ENCODE data around the gene GLIS1.

The GLIS1 gene

GRCh38 chr1:53486395-53487026 is 252.5 kb downstream of the GLIS1 start:
- DNase-seq (ENCODE audit: low read depth in 2 of 2): no peak

GRCh38 chr1:53485478-53486394 is 253.2 kb downstream of the GLIS1 start:
- peak; percentile 22 to 66 for DNase-seq (ENCODE audit: low read depth in 2 of 2)

- DNase-seq (ENCODE audit: low read depth in 2 of 2): no peak
These were observed 254.1 kb downstream of the GLIS1 start for GRCh38 chr1:53484705-53485477.

- DNase-seq (ENCODE audit: low read depth in 2 of 2): no peak
These were observed 255.3 kb downstream of the GLIS1 start for GRCh38 chr1:53483656-53484055.

GRCh38 chr1:53483170-53483569 is 255.8 kb downstream of the GLIS1 start:
- no peak for DNase-seq (ENCODE audit: low read depth in 2 of 2)

- DNase-seq (ENCODE audit: low read depth in 2 of 2): no peak
These were observed 256.4 kb downstream of the GLIS1 start for GRCh38 chr1:53482441-53483153.

- DNase-seq (ENCODE audit: low read depth in 2 of 2): no peak
These were observed 257.5 kb downstream of the GLIS1 start for GRCh38 chr1:53481456-53481855.

- no peak for DNase-seq (ENCODE audit: low read depth in 2 of 2)
These were observed 258.3 kb downstream of the GLIS1 start for GRCh38 chr1:53480678-53481077.

GRCh38 chr1:53478502-53478818 is 260.5 kb downstream of the GLIS1 start:
- DNase-seq (ENCODE audit: low read depth in 2 of 2): no peak

- no peak for DNase-seq (ENCODE audit: low read depth in 2 of 2)
These were observed 261.1 kb downstream of the GLIS1 start for GRCh38 chr1:53477651-53478501.

- DNase-seq (ENCODE audit: low read depth in 2 of 2): no peak
These were observed 262.4 kb downstream of the GLIS1 start for GRCh38 chr1:53476579-53476978.

- no peak for DNase-seq (ENCODE audit: low read depth in 2 of 2)
These were observed 263.3 kb downstream of the GLIS1 start for GRCh38 chr1:53475664-53476063.

GRCh38 chr1:53473463-53473862 is 265.5 kb downstream of the GLIS1 start:
- DNase-seq (ENCODE audit: low read depth in 2 of 2): no peak

- DNase-seq (ENCODE audit: low read depth in 2 of 2): no peak
These were observed 268.0 kb downstream of the GLIS1 start for GRCh38 chr1:53471000-53471399.

- no peak for DNase-seq (ENCODE audit: low read depth in 2 of 2)
These were observed 268.4 kb downstream of the GLIS1 start for GRCh38 chr1:53470584-53470983.

GRCh38 chr1:53470155-53470554 is 268.8 kb downstream of the GLIS1 start:
- DNase-seq (ENCODE audit: low read depth in 2 of 2): no peak

GRCh38 chr1:53469373-53469772 is 269.6 kb downstream of the GLIS1 start:
- no peak for DNase-seq (ENCODE audit: low read depth in 2 of 2)

- DNase-seq (ENCODE audit: low read depth in 2 of 2): no peak
These were observed 270.6 kb downstream of the GLIS1 start for GRCh38 chr1:53468374-53468773.

- DNase-seq (ENCODE audit: low read depth in 2 of 2): no peak
These were observed 271.6 kb downstream of the GLIS1 start for GRCh38 chr1:53467391-53467790.

- no peak for DNase-seq (ENCODE audit: low read depth in 2 of 2)
These were observed 273.7 kb downstream of the GLIS1 start for GRCh38 chr1:53465023-53465957.
